OCI-LY7 (cell line): ENCODE data around the gene SLC27A1. TPM values are rescaled to one million over a fixed set of nuclear protein-coding genes. Genes with fewer than 3 reads are reported as not detected.

ENCODE experiments used
- BruUV-seq: library from RNA; stranded (reverse); fragments of 400-500 nt; replicated peaks from 2 replicates; lab custom pipeline; 2021; lab: Mats Ljungman, UMichigan
- CTCF ChIA-PET: fragments of 300-600 bp; sonication (Branson Sonifier 250); formaldehyde crosslinking; loops from one replicate; lab custom pipeline; 2022; ENCODE audit warnings: antibody characterized with exemption; ENCODE audit not compliant: unreplicated experiment; lab: Charles Lee
- POLR2A ChIA-PET: fragments of 300-600 bp; sonication (Branson Sonifier 250); formaldehyde crosslinking; loops from one replicate; lab custom pipeline; 2022; ENCODE audit warnings: antibody characterized with exemption; lab: Charles Lee
- DNase-seq: peaks from one replicate; pipeline ENCODE4 v3.0.0-alpha.2; 2015; ENCODE audit warnings: low spot score
- H2AFZ ChIP-seq: fragments of 200-600 bp; sonication (generic), shearing (Covaris generic); 2 replicates; pipeline ENCODE4 v1.6.1; 2014; ENCODE audit warnings: mild to moderate bottlenecking, antibody characterized with exemption, low read length, moderate library complexity
- H3K27ac ChIP-seq: fragments of 200-600 bp; sonication (generic); 2 replicates; pipeline ENCODE4 v1.5.1; 2014; ENCODE audit warnings: mixed run types, low read depth, mild to moderate bottlenecking, moderate library complexity, low read length, inconsistent platforms; ENCODE audit not compliant: poor library complexity, severe bottlenecking
- H3K36me3 ChIP-seq: fragments of 200-600 bp; sonication (generic); 2 replicates; pipeline ENCODE4 v1.6.1; 2014; ENCODE audit warnings: mild to moderate bottlenecking, antibody characterized with exemption, low read length, moderate library complexity, mixed read lengths; ENCODE audit not compliant: insufficient read depth
- H3K4me1 ChIP-seq: fragments of 200-600 bp; sonication (generic); 2 replicates; pipeline ENCODE4 v1.5.1; 2014; ENCODE audit warnings: mild to moderate bottlenecking, low read length; ENCODE audit not compliant: insufficient read depth, poor library complexity, severe bottlenecking
- H3K4me2 ChIP-seq: fragments of 200-600 bp; sonication (generic); 2 replicates; pipeline ENCODE4 v1.6.1; 2014; ENCODE audit warnings: mild to moderate bottlenecking, low read length
- H3K4me3 ChIP-seq: fragments of 200-600 bp; sonication (generic); 2 replicates; pipeline ENCODE4 v1.5.1; 2014; ENCODE audit warnings: mild to moderate bottlenecking, low read depth, low read length; ENCODE audit not compliant: poor library complexity, severe bottlenecking
- H3K79me2 ChIP-seq: fragments of 200-600 bp; sonication (generic); 2 replicates; pipeline ENCODE4 v1.6.1; 2016; ENCODE audit warnings: low read depth, mild to moderate bottlenecking, low read length, moderate library complexity, mixed read lengths; ENCODE audit not compliant: insufficient read depth
- H3K9me2 ChIP-seq: fragments of 200-600 bp; sonication (generic); 2 replicates; pipeline ENCODE4 v1.6.1; 2016; ENCODE audit warnings: mild to moderate bottlenecking, low read length, mixed read lengths; ENCODE audit not compliant: insufficient read depth
- H3K9me3 ChIP-seq: fragments of 200-600 bp; sonication (generic); 2 replicates; pipeline ENCODE4 v1.6.1; 2014; ENCODE audit warnings: mild to moderate bottlenecking, mixed run types, low read length, mixed read lengths
- H4K20me1 ChIP-seq: fragments of 200-600 bp; sonication (generic); 2 replicates; pipeline ENCODE4 v1.6.1; 2014; ENCODE audit warnings: mild to moderate bottlenecking, antibody characterized with exemption, low read length, moderate library complexity, mixed read lengths; ENCODE audit not compliant: insufficient read depth
- CTCF ChIP-seq: fragments of 200-600 bp; sonication (generic); conservative IDR thresholded peaks from 2 replicates; pipeline ENCODE4 v1.5.1; 2014; ENCODE audit warnings: mild to moderate bottlenecking, antibody characterized with exemption, low read length, moderate library complexity, mixed read lengths
- EZH2phosphoT487 ChIP-seq: fragments of 200-600 bp; sonication (generic); IDR thresholded peaks from 2 replicates; pipeline ENCODE4 v1.6.1; 2018; ENCODE audit warnings: low read depth, borderline replicate concordance, mild to moderate bottlenecking, mixed run types, antibody characterized with exemption, low read length, moderate library complexity, mixed read lengths
- intact Hi-C: fragments of 100-400 bp; cut with micrococcal nuclease; formaldehyde crosslinking; loops from one replicate; pipeline ENCODE4 v1.10.0; 2022; ENCODE audit not compliant: unreplicated experiment
- total RNA-seq, 2 experiments: library from RNA; depleted of rRNA in 1 of 2; stranded (reverse); fragments of >200 nt in 1 of 2; shearing (Covaris generic) in 1 of 2; gene quantifications; 2 replicates each; pipeline ENCODE4 v1.2.3, GENCODE V29; 2014 to 2022

Gene SLC27A1
- total RNA-seq, 2 experiments from 2014 or later: 2.5 to 3.2 TPM

GRCh38 chr19:17543986-17544385 is 73.7 kb downstream of the SLC27A1 start:
- H3K27ac ChIP-seq: no peak overlapping the region
- H3K9me3 ChIP-seq: no peaks in the 10 kb centered on the region
- BruUV-seq: no TSS peak
- H3K4me1 ChIP-seq: peaks cover 10% of the 10 kb centered on the region
- H3K9me2 ChIP-seq: no peaks in the 10 kb centered on the region
- no peak overlapping the region for H2AFZ ChIP-seq
- no peak overlapping the region for H3K4me3 ChIP-seq
- intact Hi-C loops: no loop called here
- H4K20me1 ChIP-seq: no peaks in the 10 kb centered on the region
- ChIA-PET CTCF (no interaction called here), POLR2A (no interaction called here)
- no peak for DNase-seq
- H3K4me2 ChIP-seq: no peak overlapping the region
- H3K36me3 ChIP-seq: peaks cover 75% of the 10 kb centered on the region
- no peaks in the 10 kb centered on the region for H3K79me2 ChIP-seq
- no peak for TF ChIP-seq EZH2phosphoT487
- TF ChIP-seq CTCF: no peak

- ChIA-PET CTCF (no interaction called here), POLR2A (no interaction called here)
- H3K4me1 ChIP-seq: peaks cover 6% of the 10 kb centered on the region
- DNase-seq: no peak
- peaks cover 75% of the 10 kb centered on the region for H3K36me3 ChIP-seq
- intact Hi-C loops: no loop called here
- no peak overlapping the region for H3K4me2 ChIP-seq
- no peak overlapping the region for H3K27ac ChIP-seq
- H3K4me3 ChIP-seq: no peak overlapping the region
- no peaks in the 10 kb centered on the region for H3K9me3 ChIP-seq
- no TSS peak for BruUV-seq
- H3K9me2 ChIP-seq: no peaks in the 10 kb centered on the region
- H2AFZ ChIP-seq: no peak overlapping the region
- no peaks in the 10 kb centered on the region for H3K79me2 ChIP-seq
- no peak for TF ChIP-seq EZH2phosphoT487
- no peak for TF ChIP-seq CTCF
- no peaks in the 10 kb centered on the region for H4K20me1 ChIP-seq
Measured at GRCh38 chr19:17544418-17544817, 74.1 kb downstream of the SLC27A1 start.

GRCh38 chr19:17548145-17548544 is 77.8 kb downstream of the SLC27A1 start:
- intact Hi-C loops: no loop called here
- Histone ChIP-seq H3K9me3 (no peaks in the 10 kb centered on the region), H3K27ac (no peak overlapping the region), H3K4me3 (no peak overlapping the region), H3K9me2 (no peaks in the 10 kb centered on the region), H4K20me1 (no peaks in the 10 kb centered on the region), H3K36me3 (peaks cover 71% of the 10 kb centered on the region), H3K4me1 (no peaks in the 10 kb centered on the region), H3K79me2 (no peaks in the 10 kb centered on the region), H2AFZ (no peak overlapping the region), H3K4me2 (no peak overlapping the region)
- no TSS peak for BruUV-seq
- no peak for DNase-seq
- TF ChIP-seq EZH2phosphoT487: no peak
- TF ChIP-seq CTCF: no peak
- ChIA-PET CTCF (no interaction called here), POLR2A (interaction anchor here (0.5 kb wide), 1 partner anchor 19 kb away, joined by 3 read pairs; no protein-coding TSS in a partner anchor)
